Sciatic nerve (tissue), 2 donors: Measurements from ENCODE around the gene MXRA8. TPM values are rescaled to one million over a fixed set of nuclear protein-coding genes. Genes with fewer than 3 reads are reported as not detected.
A peak's percentile ranks its signal among the peaks of the same experiment; 100 is the strongest.
"Not testable (repeated sequence)": the region's sequence is repeated elsewhere in the genome, so short reads cannot be mapped to it uniquely, and the experiment has no call there.

ENCODE experiments used
- ATAC-seq: fragments of 200-7000 bp; cut with Tn5 transposase; one replicate; pipeline ENCODE4 v1.9.1; 2020; ENCODE audit warnings: mild to moderate bottlenecking, moderate library complexity
- DNase-seq: peaks from one replicate; pipeline ENCODE4 v3.0.0-alpha.2; 2020; ENCODE audit warnings: low spot score
- intact Hi-C: fragments of 100-400 bp; cut with DNase I; formaldehyde crosslinking; loops from one replicate; pipeline ENCODE4 v1.14.2; 2022
- total RNA-seq: library from RNA; stranded (reverse); fragmentation: NEBNext Ultra II Directional; extraction: Animal tissue kit (Norgen Biotek cat#: 25700); gene quantifications from one replicate; pipeline ENCODE4 v1.2.1, GENCODE V29; 2021
- donor health status: DM: no; HTN: no; CAD: no.
- donor health status: DM: no; HTN: no; CAD: no.

Gene MXRA8
- total RNA-seq, 1 donor from 2014 or later, result 262 TPM

DNA sequence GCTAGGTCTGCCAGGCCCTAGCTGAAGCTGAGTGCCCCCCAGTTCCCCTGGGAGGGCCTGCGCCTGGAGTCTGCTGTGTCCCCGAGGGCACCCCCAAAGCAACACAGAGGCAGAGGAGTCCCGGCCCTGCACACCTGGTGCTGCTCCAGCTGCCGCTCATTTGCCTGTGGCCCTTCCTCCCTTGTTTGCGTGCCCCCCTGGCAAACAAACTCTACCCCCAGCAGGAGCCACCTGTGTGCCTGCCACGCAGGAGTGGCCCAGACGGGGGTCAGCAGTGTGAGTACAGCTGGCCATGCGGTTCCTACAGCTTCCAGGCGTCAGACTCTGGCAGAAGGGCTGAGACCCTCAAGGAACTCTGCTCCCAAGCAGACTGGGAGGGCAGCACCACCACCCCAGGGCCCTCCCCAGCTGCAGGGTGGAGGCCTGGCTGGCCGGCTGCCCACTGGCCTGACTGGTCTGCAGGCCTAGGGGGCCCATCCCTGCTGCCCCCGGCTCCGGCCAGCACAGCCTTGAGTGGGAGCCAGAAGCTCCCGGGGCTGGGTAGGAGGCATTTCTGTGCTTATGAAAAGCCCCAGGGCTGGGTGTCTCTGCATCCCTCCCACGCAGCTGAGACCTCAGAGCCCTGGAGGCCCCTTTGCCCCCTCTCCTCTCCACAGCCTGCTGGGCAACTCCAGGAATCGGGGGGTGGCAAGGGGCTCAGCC lies 27.8 kb downstream of the MXRA8 start:
- ATAC-seq (no peak), DNase-seq (no peak)
- intact Hi-C loops, result no loop called here

DNA sequence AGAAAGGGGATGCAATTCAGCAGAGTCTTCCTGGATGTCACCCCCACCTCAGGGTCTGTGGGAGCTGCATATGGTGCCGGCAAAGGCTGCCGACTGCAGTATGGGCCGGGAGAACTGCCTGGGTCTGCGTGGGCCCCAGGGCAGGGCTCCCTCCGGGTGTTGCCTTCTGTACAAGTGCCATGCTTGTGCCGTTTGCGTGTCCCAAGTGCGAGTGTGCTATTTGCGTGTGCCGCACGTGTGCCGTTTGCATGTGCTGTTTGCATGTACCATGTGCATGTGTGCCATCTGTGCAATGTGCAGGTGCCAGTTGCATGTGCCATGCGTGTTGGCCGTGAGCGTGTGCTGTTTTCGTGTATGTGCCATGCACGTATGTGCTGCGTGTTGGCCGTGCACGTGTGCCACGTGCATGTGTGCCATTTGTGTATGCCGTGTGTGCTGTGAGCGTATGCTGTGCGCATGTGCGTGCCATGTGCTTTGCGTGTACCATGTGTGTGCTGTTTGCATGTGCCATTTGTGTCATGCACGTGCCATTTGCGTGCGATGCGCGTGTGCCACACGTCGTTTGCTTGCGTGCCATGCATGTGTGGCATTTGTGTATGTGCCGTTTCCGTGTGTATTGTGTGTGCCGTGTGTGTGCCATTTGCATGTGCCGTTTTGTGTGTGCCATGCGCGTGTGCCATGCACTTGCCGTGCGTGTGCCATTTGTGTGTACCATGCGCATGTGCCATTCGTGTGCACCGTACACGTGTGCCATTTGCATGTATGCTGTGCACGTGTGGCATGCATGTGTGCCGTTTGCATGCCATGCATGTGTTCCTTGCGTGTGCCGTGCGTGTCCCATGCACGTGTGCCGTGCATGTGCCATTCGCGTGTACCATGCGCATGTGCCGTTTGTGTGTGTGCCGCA lies 28.8 kb downstream of the MXRA8 start:
- no peak for ATAC-seq
- DNase-seq, result no peak
- intact Hi-C loops, result no loop called here

DNA sequence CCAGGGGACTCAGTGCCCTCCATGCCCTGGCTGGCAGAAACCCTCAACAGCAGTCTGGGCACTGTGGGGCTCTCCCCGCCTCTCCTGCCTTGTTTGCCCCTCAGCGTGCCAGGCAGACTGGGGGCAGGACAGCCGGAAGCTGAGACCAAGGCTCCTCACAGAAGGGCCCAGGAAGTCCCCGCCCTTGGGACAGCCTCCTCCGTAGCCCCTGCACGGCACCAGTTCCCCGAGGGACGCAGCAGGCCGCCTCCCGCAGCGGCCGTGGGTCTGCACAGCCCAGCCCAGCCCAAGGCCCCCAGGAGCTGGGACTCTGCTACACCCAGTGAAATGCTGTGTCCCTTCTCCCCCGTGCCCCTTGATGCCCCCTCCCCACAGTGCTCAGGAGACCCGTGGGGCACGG lies 30.1 kb downstream of the MXRA8 start:
- DNase-seq, result no peak
- intact Hi-C loops, result no loop called here
- no peak for ATAC-seq

DNA sequence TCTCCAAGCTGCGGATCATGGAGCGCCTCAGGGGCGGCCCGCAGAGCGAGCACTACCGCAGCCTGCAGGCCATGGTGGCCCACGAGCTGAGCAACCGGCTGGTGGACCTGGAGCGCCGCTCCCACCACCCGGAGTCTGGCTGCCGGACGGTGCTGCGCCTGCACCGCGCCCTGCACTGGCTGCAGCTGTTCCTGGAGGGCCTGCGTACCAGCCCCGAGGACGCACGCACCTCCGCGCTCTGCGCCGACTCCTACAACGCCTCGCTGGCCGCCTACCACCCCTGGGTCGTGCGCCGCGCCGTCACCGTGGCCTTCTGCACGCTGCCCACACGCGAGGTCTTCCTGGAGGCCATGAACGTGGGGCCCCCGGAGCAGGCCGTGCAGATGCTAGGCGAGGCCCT lies 31.1 kb downstream of the MXRA8 start:
- intact Hi-C loops, result no loop called here
- ATAC-seq (no peak), DNase-seq (no peak)

DNA sequence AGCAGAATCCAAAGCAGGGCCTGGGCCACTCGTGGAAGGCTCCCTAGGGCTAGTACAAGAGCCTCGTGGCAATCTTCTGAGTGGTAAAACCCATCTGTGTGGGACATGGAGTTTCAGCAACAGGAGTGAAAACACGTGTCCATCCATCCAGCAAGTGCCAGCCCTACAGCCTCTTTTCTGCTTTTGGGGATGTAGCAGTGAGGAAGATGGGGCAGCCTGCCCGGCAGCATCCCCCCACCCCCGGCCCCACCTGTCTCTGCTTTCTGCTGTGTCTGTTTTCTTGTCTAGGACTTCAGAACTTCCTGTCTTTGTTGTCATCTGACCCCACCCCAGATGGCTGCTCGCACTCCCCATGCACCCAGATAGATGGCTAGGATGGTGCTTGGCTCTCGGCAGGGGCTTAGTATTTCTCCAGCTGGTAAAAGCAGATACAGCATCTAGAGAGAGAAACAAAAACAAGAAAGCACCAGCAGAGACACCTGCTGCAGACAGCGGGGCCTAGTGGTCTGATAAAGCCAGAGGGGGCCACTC lies 32.2 kb downstream of the MXRA8 start:
- ATAC-seq (no peak), DNase-seq (no peak)
- intact Hi-C loops, result no loop called here

DNA sequence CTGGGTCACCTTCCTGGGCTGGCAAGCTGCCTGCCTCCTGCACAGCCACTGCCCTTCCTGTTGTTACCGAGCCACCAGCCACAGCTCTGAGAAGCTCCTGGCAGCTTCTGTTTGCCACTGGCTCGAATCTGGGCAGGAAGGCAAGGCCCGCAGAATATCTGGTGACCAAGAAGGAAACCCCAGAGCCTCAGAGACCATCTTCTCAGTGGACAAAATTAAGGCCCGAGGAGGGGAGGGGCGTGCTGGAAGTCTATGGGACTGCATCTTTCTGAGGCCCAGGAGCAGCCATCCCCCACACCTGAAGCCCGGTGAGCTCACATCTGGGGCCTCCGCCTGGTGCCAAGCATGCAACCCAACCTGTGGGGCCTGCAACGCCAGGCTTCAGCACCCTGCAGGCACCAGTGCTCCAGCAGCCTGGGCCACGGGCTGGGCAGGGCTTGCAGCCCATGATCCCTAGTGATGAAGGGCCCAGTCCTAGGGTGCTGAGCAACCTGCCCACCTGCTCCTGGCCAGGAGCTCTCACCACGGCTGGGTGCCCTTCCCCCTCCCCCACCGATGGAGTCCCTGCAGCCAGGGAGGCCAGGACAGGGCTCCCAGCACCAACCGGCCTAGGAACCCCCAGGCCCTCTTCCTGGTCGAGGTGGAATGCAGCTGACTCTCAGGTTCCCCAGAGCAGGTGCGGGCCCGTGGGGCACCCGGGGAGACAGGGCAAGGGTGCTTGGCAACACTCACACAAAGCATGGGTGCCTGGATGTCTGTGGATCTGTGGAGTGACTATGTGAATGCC lies 32.9 kb downstream of the MXRA8 start:
- ATAC-seq (no peak), DNase-seq (no peak)
- intact Hi-C loops, result no loop called here

DNA sequence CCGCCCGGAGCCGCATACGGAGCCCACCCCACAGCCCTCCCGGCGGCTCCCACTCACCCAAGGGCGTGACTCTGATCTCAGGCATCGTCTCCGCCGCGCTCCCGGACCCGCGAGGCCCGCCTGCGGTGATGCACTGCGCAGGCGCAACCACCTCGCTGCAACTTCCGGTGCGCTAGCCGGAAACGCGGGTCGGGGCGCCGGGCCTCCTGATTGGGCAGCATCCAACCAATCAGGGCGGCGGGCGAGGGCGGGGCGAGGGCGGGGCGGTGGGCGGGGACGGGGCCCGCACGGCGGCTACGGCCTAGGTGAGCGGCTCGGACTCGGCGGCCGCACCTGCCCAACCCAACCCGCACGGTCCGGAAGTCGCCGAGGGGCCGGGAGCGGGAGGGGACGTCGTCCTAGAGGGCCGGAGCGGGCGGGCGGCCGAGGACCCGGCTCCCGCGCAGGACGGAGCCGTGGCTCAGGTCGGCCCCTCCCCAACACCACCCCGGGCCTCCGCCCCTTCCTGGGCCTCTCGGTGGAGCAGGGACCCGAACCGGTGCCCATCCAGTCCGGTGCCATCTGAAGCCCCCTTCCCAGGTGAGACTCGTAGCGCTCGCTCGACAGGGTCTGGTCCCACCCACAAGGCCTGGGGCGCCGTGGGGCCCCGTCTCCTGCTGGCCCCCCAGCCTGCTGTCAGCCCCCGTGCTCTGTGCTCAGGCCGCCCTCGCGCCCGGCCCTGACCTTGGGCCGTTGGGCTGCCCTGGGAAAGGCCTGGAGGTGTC lies 33.6 kb downstream of the MXRA8 start, which contains the start of the genes CPTP and INTS11:
TSS of gene CPTP (plus strand) at position 279 of the 764 bp plus-strand sequence. CDS start 2,109 bp downstream, outside the sequence.
TSS of gene INTS11 (minus strand) at position 137 of the 764 bp plus-strand sequence. CDS start at position 85, 52 bp downstream.
- ATAC-seq (peak; percentile 92), DNase-seq (peak; percentile 98)
- intact Hi-C loops, result no loop called here

DNA sequence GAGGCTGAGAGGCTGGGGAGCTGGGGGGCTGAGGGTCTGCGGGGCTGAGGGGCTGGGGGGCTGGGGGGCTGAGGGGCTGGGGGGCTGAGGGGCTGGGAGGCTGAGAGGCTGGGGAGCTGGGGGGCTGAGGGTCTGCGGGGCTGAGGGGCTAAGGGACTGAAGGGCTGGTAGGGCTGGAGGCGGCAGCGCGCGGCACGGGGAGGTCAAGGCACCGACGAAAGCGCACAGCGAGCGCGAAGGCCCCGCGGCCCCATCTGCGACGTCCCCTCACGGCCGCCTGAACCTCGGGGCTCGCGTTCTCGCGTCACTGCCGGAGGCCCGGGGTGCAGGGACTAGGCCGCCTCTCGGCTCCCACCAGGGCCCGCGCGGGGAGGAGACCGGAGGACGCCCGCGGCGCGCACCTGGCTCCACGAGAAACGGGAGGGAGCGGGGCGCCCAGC lies 34.3 kb downstream of the MXRA8 start:
- ATAC-seq (no peak), DNase-seq (no peak)
- intact Hi-C loops, result no loop called here

DNA sequence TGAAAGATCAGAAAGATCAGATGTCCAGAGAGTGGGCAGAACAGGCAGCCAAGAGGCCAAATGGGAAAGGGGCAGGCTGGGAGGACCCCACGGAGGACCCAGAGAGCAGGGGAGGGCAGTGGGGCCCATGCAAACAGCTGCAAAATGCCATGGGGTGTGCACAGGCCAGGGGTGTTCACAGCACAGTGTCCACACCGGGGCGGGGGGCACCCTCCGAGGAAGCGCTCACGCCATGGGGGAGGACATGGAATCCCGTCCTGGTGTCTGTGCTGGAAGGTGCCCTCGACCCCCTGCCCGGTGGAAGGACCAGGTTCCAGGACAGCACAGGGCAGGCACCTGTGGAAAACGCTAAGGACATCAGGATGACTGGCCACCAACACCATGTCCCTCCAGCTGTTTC lies 35.4 kb downstream of the MXRA8 start:
- DNase-seq (no peak), ATAC-seq (no peak)
- intact Hi-C loops, result no loop called here

DNA sequence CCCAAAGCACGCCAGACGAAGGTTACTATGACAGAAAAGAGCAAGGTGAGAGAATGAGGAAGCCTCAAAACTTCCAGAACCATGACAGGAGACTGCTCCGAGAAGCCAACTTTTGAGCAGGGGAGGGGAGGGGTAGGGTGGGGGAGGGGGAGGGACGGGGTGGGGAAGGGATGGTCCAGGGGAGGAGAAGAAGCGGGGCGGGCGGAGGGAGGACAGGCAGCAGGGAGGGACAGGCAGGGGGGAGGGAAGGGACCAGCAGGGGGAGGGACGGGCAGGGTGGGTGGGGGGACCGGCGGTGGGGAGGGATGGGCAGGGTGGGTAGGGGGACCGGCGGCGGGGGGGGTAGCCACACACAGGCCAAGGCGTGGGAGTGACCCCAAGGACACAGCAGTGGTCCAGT lies 35.9 kb downstream of the MXRA8 start:
- intact Hi-C loops, result no loop called here
- no peak for ATAC-seq

DNA sequence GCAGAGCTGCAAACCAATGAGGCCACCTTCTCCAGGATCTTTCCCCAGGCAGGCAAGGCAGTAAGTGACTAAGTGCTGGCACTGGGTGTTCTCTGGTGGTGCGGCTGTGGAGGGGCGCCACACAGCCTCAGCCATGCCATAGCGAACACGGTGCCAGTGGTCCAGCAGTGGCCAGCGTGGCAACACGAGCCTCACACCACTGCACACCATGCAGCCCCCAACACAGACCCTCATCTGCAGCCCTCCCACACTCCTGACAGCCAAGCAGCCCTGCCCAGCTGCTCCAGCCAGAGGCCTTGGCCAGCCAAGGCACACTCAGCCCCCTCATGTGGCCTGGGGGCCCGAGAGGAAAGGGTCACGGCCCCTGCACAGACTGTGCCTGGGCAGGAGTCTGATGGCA lies 36.9 kb downstream of the MXRA8 start:
- ATAC-seq, result no peak
- intact Hi-C loops, result no loop called here

More for the DNA sequence above, 35.9 kb downstream of the MXRA8 start:
- DNase-seq, result no peak

DNA sequence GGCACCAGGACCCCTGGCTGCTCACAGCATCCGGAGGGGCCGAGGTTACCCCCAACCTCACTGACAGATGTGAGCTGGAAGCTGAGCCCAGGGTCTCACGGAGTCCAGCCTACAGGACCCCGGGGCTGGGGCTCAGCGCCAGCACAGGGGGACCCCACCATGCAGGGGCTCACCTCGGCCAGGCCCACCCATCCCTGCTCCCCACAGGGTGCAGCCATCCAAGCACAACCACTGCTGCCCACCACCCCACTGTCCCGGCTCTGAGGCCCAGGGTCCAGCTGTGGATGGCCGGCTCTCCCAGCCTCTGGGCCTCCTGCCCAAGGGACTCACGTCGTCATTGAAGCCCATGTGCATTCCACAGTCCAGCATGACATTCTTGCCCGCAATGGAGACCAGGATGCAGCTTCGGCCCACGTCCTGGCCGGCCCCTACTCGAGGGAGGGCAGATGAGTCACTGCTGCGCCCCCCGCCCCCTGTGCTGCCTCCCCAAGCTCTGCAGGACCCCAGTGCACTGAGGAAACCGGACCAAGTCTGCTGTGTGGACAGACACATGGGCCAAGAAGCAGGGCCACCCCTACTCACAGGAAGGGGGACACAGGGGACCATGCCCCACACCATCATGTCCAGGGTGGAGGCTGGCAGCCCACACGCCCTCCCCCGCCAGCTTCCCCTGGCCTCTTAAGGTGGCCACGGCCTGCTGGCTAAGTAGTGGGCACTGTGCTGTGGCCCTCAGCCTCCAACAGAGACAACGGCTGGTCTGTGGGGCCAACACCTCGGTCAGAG lies 37.5 kb downstream of the MXRA8 start:
- no peak for DNase-seq
- intact Hi-C loops, result no loop called here
- no peak for ATAC-seq

More for the DNA sequence above, 36.9 kb downstream of the MXRA8 start:
- no peak for DNase-seq

DNA sequence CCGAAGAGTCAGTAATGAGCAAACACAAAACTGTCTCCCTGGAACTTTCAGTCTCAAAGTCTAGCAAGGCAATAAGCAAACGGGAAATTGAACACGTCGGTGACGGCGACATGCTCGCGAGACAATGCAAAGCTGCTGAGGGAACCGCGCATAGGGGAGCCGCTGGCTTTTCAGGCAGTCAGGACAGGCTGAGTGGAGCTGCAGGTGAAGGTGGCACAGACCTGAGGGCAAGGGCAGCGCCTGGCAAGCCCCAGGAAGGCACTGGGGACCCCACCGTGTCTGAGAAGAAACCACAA lies 38.8 kb downstream of the MXRA8 start:
- ATAC-seq, result no peak
- DNase-seq, result no peak
- intact Hi-C loops, result no loop called here

DNA sequence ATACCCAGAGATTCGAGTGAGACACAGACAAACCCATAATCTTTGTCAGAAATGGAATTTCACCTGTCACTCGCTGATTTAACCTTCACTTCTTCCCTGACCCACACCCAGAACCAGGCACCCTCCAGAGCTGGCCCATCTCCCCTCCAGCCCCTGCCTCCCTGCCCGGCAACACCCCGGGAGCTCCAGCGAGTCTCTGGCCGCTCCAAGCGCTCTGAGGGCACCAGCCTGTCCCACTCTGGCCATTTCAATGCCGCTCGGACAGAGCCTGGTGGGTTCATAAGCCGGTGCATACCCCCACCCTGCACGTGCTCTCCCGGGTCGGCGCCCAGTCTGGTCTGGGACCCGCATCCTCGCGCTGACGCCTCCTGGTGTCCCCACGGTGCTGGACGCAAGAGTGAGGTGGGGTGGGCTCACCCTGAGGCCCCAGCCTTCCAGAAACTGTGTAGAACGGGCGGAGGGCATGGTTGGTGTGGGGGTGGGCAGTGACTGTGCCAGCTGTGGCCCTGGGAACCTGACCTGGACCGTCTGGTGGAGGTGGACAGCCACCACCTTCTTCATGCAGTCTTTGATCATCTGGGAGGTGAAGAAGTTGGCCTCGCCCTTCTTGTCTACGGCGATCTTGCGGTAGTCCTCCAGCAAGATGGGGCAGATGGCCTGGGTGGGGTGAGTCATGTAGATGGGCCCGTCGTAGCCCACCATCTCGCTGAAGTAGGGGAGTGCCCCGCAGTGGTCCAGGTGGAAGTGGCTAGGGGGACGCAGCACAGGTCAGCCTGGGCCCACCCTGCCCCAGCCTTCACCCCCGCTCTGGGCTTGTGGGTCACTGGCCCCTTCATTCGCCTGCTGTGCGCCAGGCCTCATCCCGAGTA lies 39.3 kb downstream of the MXRA8 start:
- ATAC-seq (no peak), DNase-seq (no peak)
- intact Hi-C loops, result no loop called here

DNA sequence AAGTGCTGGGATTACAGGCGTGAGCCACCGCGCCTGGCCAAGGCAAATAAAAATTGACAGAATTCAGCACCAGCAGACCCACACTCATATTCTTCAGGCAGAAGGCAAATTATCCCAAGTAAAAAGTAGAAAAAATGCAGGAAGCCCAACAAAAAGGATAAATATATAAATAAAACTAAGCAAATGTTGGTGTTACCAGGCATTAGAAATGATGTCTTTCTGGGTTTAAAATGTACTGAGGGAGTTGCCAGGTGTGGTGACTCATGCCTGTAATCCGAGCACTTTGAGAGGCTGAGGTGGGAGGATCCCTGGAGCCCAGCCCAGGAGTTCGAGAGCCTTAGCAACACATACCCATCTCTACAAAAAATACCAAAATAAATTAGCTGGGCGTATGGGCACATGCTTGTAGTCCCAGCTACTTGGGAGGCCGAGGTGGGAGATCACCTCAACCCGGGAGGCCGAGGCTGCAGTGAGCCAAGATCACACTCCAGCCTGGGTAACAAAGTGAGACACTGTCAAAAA lies 40.2 kb downstream of the MXRA8 start:
- peak; percentile 78 for ATAC-seq
- intact Hi-C loops, result no loop called here
- DNase-seq, result no peak

DNA sequence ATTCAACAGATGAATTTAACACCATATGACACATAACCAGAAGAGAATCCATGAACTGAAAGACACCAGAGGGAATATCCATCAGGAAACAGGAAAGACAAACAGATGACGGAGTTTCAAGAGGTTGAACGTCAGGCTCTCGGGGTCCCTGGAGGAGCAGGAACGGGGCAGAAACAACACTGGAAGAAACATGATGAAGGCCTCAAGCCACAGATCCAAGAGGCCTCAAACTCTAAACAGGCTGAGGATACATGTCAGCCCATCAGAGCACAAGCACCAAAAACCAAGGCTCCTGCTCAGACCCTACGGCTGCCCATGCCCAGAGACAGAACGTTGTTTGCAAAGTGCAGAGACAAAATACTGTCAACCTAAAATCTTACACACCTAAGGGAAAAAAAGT lies 40.9 kb downstream of the MXRA8 start:
- ATAC-seq, result no peak
- DNase-seq, result no peak
- intact Hi-C loops, result no loop called here

DNA sequence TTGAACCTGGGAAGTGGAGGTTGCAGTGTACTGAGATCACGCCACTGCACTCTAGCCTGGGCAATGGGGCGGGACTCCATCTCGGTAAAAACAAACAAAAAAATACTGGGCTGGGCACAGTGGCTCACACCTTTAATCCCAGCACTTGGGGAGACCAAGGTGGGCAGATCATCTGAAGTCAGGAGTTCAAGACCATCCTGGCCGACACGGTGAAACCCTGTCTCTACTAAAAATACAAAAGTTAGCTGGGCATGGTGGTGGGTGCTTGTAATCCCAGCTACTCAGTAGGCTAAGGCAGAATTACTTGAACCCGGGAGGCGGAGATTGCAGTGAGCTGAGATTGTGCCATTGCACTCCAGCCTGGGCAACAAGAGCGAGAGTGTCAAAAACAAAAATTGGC lies 42.2 kb downstream of the MXRA8 start:
- ATAC-seq, DNase-seq, intact Hi-C loops: not testable (repeated sequence)
